ENCODE measurements around the gene KLHL11.
"Not testable (repeated sequence)": the region's sequence is repeated elsewhere in the genome, so short reads cannot be mapped to it uniquely, and the experiment has no call there.

Gene KLHL11

GRCh38 chr17:41844971-41845370 lies 20.3 kb downstream of the KLHL11 start:
- peaks cover 17% of the 10 kb centered on the region for H3K27me3 ChIP-seq
- no peak for TF ChIP-seq CTCF (IDR thresholded peaks at IDR 0.05)
- H3K9me3 ChIP-seq, result no peaks in the 10 kb centered on the region
- peaks cover 5% of the 10 kb centered on the region for H3K36me3 ChIP-seq
- H3K4me3 ChIP-seq (ENCODE audit: low read depth in 1 of 2, low read length in 1 of 2), result no peak overlapping the region
- H3K27ac ChIP-seq, result no peak overlapping the region
- H3K4me1 ChIP-seq (ENCODE audit: control insufficient read depth in 1 of 2, insufficient read depth in 1 of 2, low read depth in 1 of 2, low read length in 1 of 2), result no peaks in the 10 kb centered on the region

GRCh38 chr17:41840781-41841180 lies 24.4 kb downstream of the KLHL11 start:
- not testable (repeated sequence) for H3K36me3 ChIP-seq; H3K27ac ChIP-seq; H3K4me1 ChIP-seq (ENCODE audit: control insufficient read depth in 1 of 2, insufficient read depth in 1 of 2, low read depth in 1 of 2, low read length in 1 of 2); H3K4me3 ChIP-seq (ENCODE audit: low read depth in 1 of 2, low read length in 1 of 2); H3K9me3 ChIP-seq
- peaks cover 57% of the 10 kb centered on the region for H3K27me3 ChIP-seq

- not testable (repeated sequence) for H3K9me3 ChIP-seq; H3K4me3 ChIP-seq (ENCODE audit: low read depth in 1 of 2, low read length in 1 of 2); H3K27ac ChIP-seq; H3K36me3 ChIP-seq
- peaks cover 3 to 12% of the 10 kb centered on the region in 2 experiments for H3K4me1 ChIP-seq (ENCODE audit: control insufficient read depth in 1 of 2, insufficient read depth in 1 of 2, low read depth in 1 of 2, low read length in 1 of 2)
- peaks cover 70% of the 10 kb centered on the region for H3K27me3 ChIP-seq
Measured at GRCh38 chr17:41839448-41839847, 25.8 kb downstream of the KLHL11 start.

GRCh38 chr17:41837761-41838538 lies 27.3 kb downstream of the KLHL11 start, which contains the start of gene KLHL10:
KLHL10 (plus strand) TSS chr17:41837825; CDS start chr17:41837933, 108 bp downstream.
- no peak for TF ChIP-seq CTCF (IDR thresholded peaks at IDR 0.05)
- H3K27ac ChIP-seq, result no peak within 1 kb of the TSS
- H3K27me3 ChIP-seq, result peaks cover 80% of the 10 kb centered on the region
- no peaks in the 10 kb centered on the region for H3K36me3 ChIP-seq
- H3K4me3 ChIP-seq (ENCODE audit: low read depth in 1 of 2, low read length in 1 of 2), result no peak within 1 kb of the TSS
- H3K4me1 ChIP-seq (ENCODE audit: control insufficient read depth in 1 of 2, insufficient read depth in 1 of 2, low read depth in 1 of 2, low read length in 1 of 2), result peaks cover 3 to 12% of the 10 kb centered on the region in 2 experiments
- no peaks in the 10 kb centered on the region for H3K9me3 ChIP-seq

- Histone ChIP-seq H3K36me3 (no peaks in the 10 kb centered on the region), H3K4me1 (ENCODE audit: control insufficient read depth in 1 of 2, insufficient read depth in 1 of 2, low read depth in 1 of 2, low read length in 1 of 2) (peaks cover 3 to 12% of the 10 kb centered on the region in 2 experiments), H3K4me3 (ENCODE audit: low read depth in 1 of 2, low read length in 1 of 2) (peak overlapping the region; percentile 1 to 60), H3K9me3 (no peaks in the 10 kb centered on the region), H3K27ac (no peak overlapping the region), H3K27me3 (peaks cover 78% of the 10 kb centered on the region)
- no peak for TF ChIP-seq CTCF (IDR thresholded peaks at IDR 0.05)
Measured at GRCh38 chr17:41836550-41837196, 28.6 kb downstream of the KLHL11 start.

- Histone ChIP-seq H3K4me3 (ENCODE audit: low read depth in 1 of 2, low read length in 1 of 2) (peak within 1 kb of the TSS; percentile 44 to 60), H3K27me3 (peaks cover 71% of the 10 kb centered on the region), H3K9me3 (no peaks in the 10 kb centered on the region), H3K4me1 (ENCODE audit: control insufficient read depth in 1 of 2, insufficient read depth in 1 of 2, low read depth in 1 of 2, low read length in 1 of 2) (peaks cover 3 to 12% of the 10 kb centered on the region in 2 experiments), H3K27ac (no peak within 1 kb of the TSS), H3K36me3 (no peaks in the 10 kb centered on the region)
- no peak for TF ChIP-seq CTCF (IDR thresholded peaks at IDR 0.05)
Measured at GRCh38 chr17:41835800-41836549, 29.2 kb downstream of the KLHL11 start, which contains the start of gene NT5C3B. NT5C3B (minus strand) TSS chr17:41836232; CDS start chr17:41836193, 39 bp downstream.

Data from neutrophil (primary cell).